HFF-Myc (cell line): Measurements from ENCODE around the gene FCHSD2.
"Not testable (repeated sequence)": the region's sequence is repeated elsewhere in the genome, so short reads cannot be mapped to it uniquely, and the experiment has no call there.

ENCODE experiments used
- DNase-seq: peaks from one replicate; pipeline ENCODE4 v3.0.0-alpha.2; 2011; ENCODE audit warnings: low read depth; ENCODE audit errors: extremely low read depth
- H3K4me3 ChIP-seq: replicated peaks from 2 replicates; pipeline ENCODE4 v1.5.1; 2011; ENCODE audit warnings: low read depth, mild to moderate bottlenecking, control low read depth, low read length
- CTCF ChIP-seq: IDR thresholded peaks from 2 replicates; pipeline ENCODE4 v1.5.1; 2012; ENCODE audit warnings: mild to moderate bottlenecking, low read depth, low read length, control low read depth; ENCODE audit errors: missing control alignments

FCHSD2 gene

GRCh38 chr11:72860592-72860991 is 281.5 kb downstream of the FCHSD2 start:
- TF ChIP-seq CTCF = no peak
- no peak for DNase-seq
- H3K4me3 ChIP-seq = no peak overlapping the region

GRCh38 chr11:72860010-72860409 is 282.1 kb downstream of the FCHSD2 start:
- no peak for DNase-seq
- TF ChIP-seq CTCF = no peak
- H3K4me3 ChIP-seq = no peak overlapping the region

GRCh38 chr11:72859126-72859525 is 283.0 kb downstream of the FCHSD2 start:
- TF ChIP-seq CTCF = no peak
- H3K4me3 ChIP-seq = no peak overlapping the region
- no peak for DNase-seq

- DNase-seq, H3K4me3 ChIP-seq: not testable (repeated sequence)
These were observed 283.9 kb downstream of the FCHSD2 start for GRCh38 chr11:72858267-72858666.

GRCh38 chr11:72856551-72857345 is 285.4 kb downstream of the FCHSD2 start:
- no peak overlapping the region for H3K4me3 ChIP-seq
- no peak for DNase-seq
- no peak for TF ChIP-seq CTCF

- no peak for DNase-seq
- H3K4me3 ChIP-seq = no peak overlapping the region
- TF ChIP-seq CTCF = no peak
These were observed 286.1 kb downstream of the FCHSD2 start for GRCh38 chr11:72856065-72856464.

- no peak for DNase-seq
- TF ChIP-seq CTCF = no peak
- no peak overlapping the region for H3K4me3 ChIP-seq
These were observed 290.4 kb downstream of the FCHSD2 start for GRCh38 chr11:72851726-72852125.
